Caco-2 (cell line): Measurements from ENCODE around the gene GFRA4. TPM values are rescaled to one million over a fixed set of nuclear protein-coding genes. Genes with fewer than 3 reads are reported as not detected.

ENCODE experiments used
- BruUV-seq: library from RNA; stranded (reverse); fragments of 400-500 nt; replicated peaks from 2 replicates; lab custom pipeline; 2021; lab: Mats Ljungman, UMichigan
- CTCF ChIA-PET: fragments of 300-600 bp; sonication (Branson Sonifier 250); formaldehyde crosslinking; loops from one replicate; lab custom pipeline; 2022; ENCODE audit warnings: antibody characterized with exemption; lab: Charles Lee
- POLR2A ChIA-PET: fragments of 300-600 bp; sonication (Branson Sonifier 250); formaldehyde crosslinking; loops from one replicate; lab custom pipeline; 2022; ENCODE audit warnings: antibody characterized with exemption; lab: Charles Lee
- DNase-seq, 2 experiments: peaks; one replicate each; pipeline versions ENCODE4 v3.0.0 to v3.0.0-alpha.2; 2020 to 2022
- H3K27me3 ChIP-seq: replicated peaks from 2 replicates; pipeline ENCODE4 v1.6.0; 2011; ENCODE audit warnings: low read length; ENCODE audit not compliant: control insufficient read depth, insufficient read depth
- H3K36me3 ChIP-seq: 2 replicates; pipeline ENCODE4 v1.5.1; 2011; ENCODE audit warnings: low read length; ENCODE audit not compliant: control insufficient read depth, insufficient read depth
- H3K4me1 ChIP-seq: fragments of 250-450 bp; sonication (Bioruptor Pico); 2 replicates; pipeline ENCODE4 v1.5.1; 2020; ENCODE audit warnings: mild to moderate bottlenecking
- H3K4me3 ChIP-seq: 2 replicates; pipeline ENCODE4 v1.5.1; 2011; ENCODE audit warnings: low read depth, mild to moderate bottlenecking, control low read depth, low read length
- H3K9me3 ChIP-seq: fragments of 250-450 bp; sonication (Bioruptor Pico); 2 replicates; pipeline ENCODE4 v1.5.1; 2020; ENCODE audit warnings: mild to moderate bottlenecking, moderate library complexity
- H3K27ac Mint-ChIP-seq: one replicate; pipeline ENCODE4 v1.8.0; 2022; ENCODE audit warnings: mixed read lengths; ENCODE audit not compliant: unreplicated experiment
- H3K27me3 Mint-ChIP-seq: one replicate; pipeline ENCODE4 v1.8.0; 2022; ENCODE audit warnings: mixed read lengths; ENCODE audit not compliant: insufficient read depth, unreplicated experiment
- H3K36me3 Mint-ChIP-seq: one replicate; pipeline ENCODE4 v1.8.0; 2022; ENCODE audit warnings: mild to moderate bottlenecking, mixed read lengths; ENCODE audit not compliant: insufficient read depth, unreplicated experiment
- H3K4me1 Mint-ChIP-seq: one replicate; pipeline ENCODE4 v1.8.0; 2022; ENCODE audit warnings: low read depth, mixed read lengths; ENCODE audit not compliant: unreplicated experiment
- H3K4me3 Mint-ChIP-seq: one replicate; pipeline ENCODE4 v1.8.0; 2022; ENCODE audit warnings: mild to moderate bottlenecking, moderate library complexity, mixed read lengths; ENCODE audit not compliant: unreplicated experiment
- H3K9me3 Mint-ChIP-seq: one replicate; pipeline ENCODE4 v1.8.0; 2022; ENCODE audit warnings: mixed read lengths; ENCODE audit not compliant: unreplicated experiment
- intact Hi-C: fragments of 100-400 bp; cut with micrococcal nuclease; formaldehyde crosslinking; loops from one replicate; pipeline ENCODE4 v1.10.0; 2022; ENCODE audit not compliant: unreplicated experiment
- total RNA-seq: library from RNA; stranded (reverse); gene quantifications from 2 replicates; pipeline ENCODE4 v1.2.3, GENCODE V29; 2022
- TF ChIP-seq, protein P1 (sequence below), 2 experiments: fragments of 200-600 bp in 1 of 2; IDR thresholded peaks; 1 replicate in 1 of 2; 2 replicates in 1 of 2; pipeline versions ENCODE4 v1.5.1 to v1.8.0; 2011 to 2022; ENCODE audit warnings: antibody characterized with exemption in 1 of 2, control low read depth in 1 of 2, inconsistent platforms in 1 of 2, low read depth in 1 of 2, low read length in 1 of 2, mild to moderate bottlenecking in 1 of 2, moderate library complexity in 1 of 2; ENCODE audit not compliant: insufficient read depth in 1 of 2, severe bottlenecking in 1 of 2, unreplicated experiment in 1 of 2

GFRA4 gene
- total RNA-seq, 1 experiment from 2014 or later: not detected

- Histone ChIP-seq H3K36me3 (no peaks in the 10 kb centered on the region), H3K9me3 (no peaks in the 10 kb centered on the region), H3K27me3 (no peaks in the 10 kb centered on the region), H3K4me3 (no peak overlapping the region), H3K4me1 (no peaks in the 10 kb centered on the region)
- Mint-ChIP-seq H3K27me3 (peaks cover 6% of the 10 kb centered on the region), H3K4me3 (peak overlapping the region; percentile 49), H3K9me3 (no peaks in the 10 kb centered on the region), H3K27ac (no peak overlapping the region), H3K4me1 (no peaks in the 10 kb centered on the region), H3K36me3 (no peaks in the 10 kb centered on the region)
- intact Hi-C loops: no loop called here
- no peak for DNase-seq
- CTCF ChIA-PET: interaction anchor here (1.3 kb wide), 1 partner anchor 30 kb away, joined by 3 read pairs; no protein-coding TSS in a partner anchor
- POLR2A ChIA-PET: no interaction called here
- BruUV-seq: no TSS peak
- TF ChIP-seq, protein P1, sequence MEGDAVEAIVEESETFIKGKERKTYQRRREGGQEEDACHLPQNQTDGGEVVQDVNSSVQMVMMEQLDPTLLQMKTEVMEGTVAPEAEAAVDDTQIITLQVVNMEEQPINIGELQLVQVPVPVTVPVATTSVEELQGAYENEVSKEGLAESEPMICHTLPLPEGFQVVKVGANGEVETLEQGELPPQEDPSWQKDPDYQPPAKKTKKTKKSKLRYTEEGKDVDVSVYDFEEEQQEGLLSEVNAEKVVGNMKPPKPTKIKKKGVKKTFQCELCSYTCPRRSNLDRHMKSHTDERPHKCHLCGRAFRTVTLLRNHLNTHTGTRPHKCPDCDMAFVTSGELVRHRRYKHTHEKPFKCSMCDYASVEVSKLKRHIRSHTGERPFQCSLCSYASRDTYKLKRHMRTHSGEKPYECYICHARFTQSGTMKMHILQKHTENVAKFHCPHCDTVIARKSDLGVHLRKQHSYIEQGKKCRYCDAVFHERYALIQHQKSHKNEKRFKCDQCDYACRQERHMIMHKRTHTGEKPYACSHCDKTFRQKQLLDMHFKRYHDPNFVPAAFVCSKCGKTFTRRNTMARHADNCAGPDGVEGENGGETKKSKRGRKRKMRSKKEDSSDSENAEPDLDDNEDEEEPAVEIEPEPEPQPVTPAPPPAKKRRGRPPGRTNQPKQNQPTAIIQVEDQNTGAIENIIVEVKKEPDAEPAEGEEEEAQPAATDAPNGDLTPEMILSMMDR (IDR thresholded peaks at IDR 0.05; ENCODE audit: insufficient read depth in 1 of 2, low read depth in 1 of 2, low read length in 1 of 2, severe bottlenecking in 1 of 2, unreplicated experiment in 1 of 2): no peak
Observed at GRCh38 chr20:3680701-3681351, 17.6 kb upstream of the GFRA4 start.

DNA sequence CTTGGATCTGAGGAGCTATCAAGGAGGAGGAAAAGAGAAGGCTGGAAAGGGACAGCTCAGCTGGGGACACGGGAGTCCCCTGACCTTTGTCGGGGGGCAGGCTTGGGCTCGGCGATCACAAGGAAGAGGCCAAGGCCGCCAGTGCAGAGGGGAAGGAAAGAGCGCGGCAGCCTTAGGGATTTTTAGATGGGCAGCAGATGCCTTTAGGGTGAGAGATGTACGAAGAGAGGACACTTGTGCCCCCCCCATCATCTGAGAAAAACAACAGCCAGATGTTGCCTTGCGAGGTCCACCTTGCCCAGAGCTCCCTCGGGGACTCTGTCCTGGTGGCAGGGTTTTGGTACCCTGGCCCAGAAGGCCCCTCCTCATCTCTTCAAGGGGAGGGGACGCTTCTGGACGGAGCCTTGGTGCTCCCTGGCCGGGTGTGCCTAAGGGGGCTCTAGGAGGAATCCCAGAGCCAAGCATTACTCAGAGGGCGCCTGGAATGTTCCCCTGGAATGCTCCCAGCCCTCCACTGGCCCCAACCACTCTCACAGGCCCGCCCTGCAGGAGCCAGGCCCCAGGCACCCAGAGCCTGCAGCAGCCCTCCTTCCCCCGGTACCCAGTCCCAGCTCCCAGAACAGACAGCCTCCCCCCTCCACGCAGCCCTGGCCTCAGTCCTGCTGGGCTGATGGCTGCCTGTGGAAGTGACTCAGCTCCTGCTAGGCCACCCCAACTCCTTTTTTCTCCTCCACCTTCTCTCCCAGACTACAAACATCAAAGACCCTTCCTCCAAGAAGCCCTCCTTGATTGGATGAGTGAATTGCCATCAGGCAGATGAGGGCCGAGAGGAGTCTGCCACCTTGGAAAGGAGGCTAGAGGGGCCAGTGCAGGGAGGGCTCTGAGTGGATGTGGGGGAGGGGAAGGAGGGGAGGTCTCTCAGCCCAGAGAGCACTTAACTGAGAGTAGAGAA lies 16.8 kb upstream of the GFRA4 start:
- intact Hi-C loops: no loop called here
- H3K36me3 Mint-ChIP-seq: no peaks in the 10 kb centered on the region
- H3K4me3 Mint-ChIP-seq: no peak overlapping the region
- H3K27me3 Mint-ChIP-seq: peaks cover 11% of the 10 kb centered on the region
- H3K4me1 Mint-ChIP-seq: no peaks in the 10 kb centered on the region
- ChIA-PET POLR2A (interaction anchor here (0.6 kb wide), 1 partner anchor 27 kb away, joined by 6 read pairs; no protein-coding TSS in a partner anchor), CTCF (interaction anchor here (1.1 to 3.5 kb wide), 3 partner anchors 31 to 88 kb away, joined by 3 to 34 read pairs (median 4); partner anchors contain the start of gene ADISSP)
- H3K9me3 ChIP-seq: no peaks in the 10 kb centered on the region
- H3K27me3 ChIP-seq: no peaks in the 10 kb centered on the region
- H3K27ac Mint-ChIP-seq: no peak overlapping the region
- no peaks in the 10 kb centered on the region for H3K4me1 ChIP-seq
- H3K9me3 Mint-ChIP-seq: no peaks in the 10 kb centered on the region
- no peak for DNase-seq
- no peaks in the 10 kb centered on the region for H3K36me3 ChIP-seq
- BruUV-seq: no TSS peak
- TF ChIP-seq, protein P1 (IDR thresholded peaks at IDR 0.05; ENCODE audit: insufficient read depth in 1 of 2, low read depth in 1 of 2, low read length in 1 of 2, severe bottlenecking in 1 of 2, unreplicated experiment in 1 of 2): no peak
- H3K4me3 ChIP-seq: no peak overlapping the region
